SK-N-SH (cell line): Measurements from ENCODE around the gene ERN1.

Experiments used
- CTCF ChIP-seq: fragments of 200-600 bp; sonication (generic); IDR thresholded peaks from 2 replicates; pipeline ENCODE4 v1.6.1; 2017; ENCODE audit warnings: antibody characterized with exemption, mild to moderate bottlenecking, moderate library complexity
- EP300 ChIP-seq, 2 experiments: IDR thresholded peaks; 2 replicates each; pipeline versions ENCODE4 v1.4.0 to v1.6.1; 2012; ENCODE audit warnings: borderline replicate concordance in 1 of 2, low read depth in 1 of 2, low read length in 1 of 2
- EZH2phosphoT487 ChIP-seq: fragments of 200-600 bp; sonication (generic); IDR thresholded peaks from 2 replicates; pipeline ENCODE4 v1.6.1; 2017; ENCODE audit warnings: low read depth, mixed run types, mild to moderate bottlenecking, antibody characterized with exemption, moderate library complexity, borderline replicate concordance
- FOSL2 ChIP-seq: IDR thresholded peaks from 2 replicates; pipeline ENCODE4 v1.4.0; 2012; ENCODE audit warnings: low read depth, mild to moderate bottlenecking, moderate library complexity, borderline replicate concordance
- FOXJ3 ChIP-seq: sonication (generic); formaldehyde crosslinking; IDR thresholded peaks from 2 replicates; pipeline ENCODE4 v1.5.1; 2020; ENCODE audit warnings: mild to moderate bottlenecking, missing genetic modification reagents
- IRF3 ChIP-seq: fragments of 150-350 bp; IDR thresholded peaks from 2 replicates; pipeline ENCODE4 v1.6.1; 2016; ENCODE audit warnings: mild to moderate bottlenecking, low read depth, low read length
- JUND ChIP-seq: IDR thresholded peaks from 2 replicates; pipeline ENCODE4 v1.4.0; 2012
- POLR2AphosphoS5 ChIP-seq: IDR thresholded peaks from 2 replicates; pipeline ENCODE4 v1.6.1; 2012; ENCODE audit warnings: low read depth, low read length
- REST ChIP-seq: IDR thresholded peaks from 2 replicates; pipeline ENCODE4 v1.6.1; 2012; ENCODE audit warnings: mild to moderate bottlenecking, low read depth, low read length, moderate library complexity
- RFX5 ChIP-seq: IDR thresholded peaks from 2 replicates; pipeline ENCODE4 v1.6.1; 2012; ENCODE audit warnings: mild to moderate bottlenecking, improper control_type of control experiment, low read length
- YY1 ChIP-seq: IDR thresholded peaks from 2 replicates; pipeline ENCODE4 v1.4.0; 2012; ENCODE audit warnings: low read depth, mild to moderate bottlenecking
- TF ChIP-seq, protein P1 (sequence below): IDR thresholded peaks from 2 replicates; pipeline ENCODE4; 2012
- TF ChIP-seq, protein P2 (sequence below): IDR thresholded peaks from 2 replicates; pipeline ENCODE4 v1.4.0; 2012; ENCODE audit warnings: low read depth

GRCh38 chr17:64131606-64132270 is 1.8 kb upstream of the ERN1 start:
- TF ChIP-seq RFX5 = no peak
- TF ChIP-seq CTCF = no peak
- no peak for TF ChIP-seq JUND
- no peak for TF ChIP-seq POLR2AphosphoS5
- TF ChIP-seq EP300 (IDR thresholded peaks at IDR 0.05; ENCODE audit: borderline replicate concordance in 1 of 2, low read depth in 1 of 2, low read length in 1 of 2) = no peak
- TF ChIP-seq, protein P1, sequence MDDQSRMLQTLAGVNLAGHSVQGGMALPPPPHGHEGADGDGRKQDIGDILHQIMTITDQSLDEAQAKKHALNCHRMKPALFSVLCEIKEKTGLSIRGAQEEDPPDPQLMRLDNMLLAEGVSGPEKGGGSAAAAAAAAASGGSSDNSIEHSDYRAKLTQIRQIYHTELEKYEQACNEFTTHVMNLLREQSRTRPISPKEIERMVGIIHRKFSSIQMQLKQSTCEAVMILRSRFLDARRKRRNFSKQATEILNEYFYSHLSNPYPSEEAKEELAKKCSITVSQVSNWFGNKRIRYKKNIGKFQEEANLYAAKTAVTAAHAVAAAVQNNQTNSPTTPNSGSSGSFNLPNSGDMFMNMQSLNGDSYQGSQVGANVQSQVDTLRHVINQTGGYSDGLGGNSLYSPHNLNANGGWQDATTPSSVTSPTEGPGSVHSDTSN = no peak
- TF ChIP-seq YY1 = no peak
- TF ChIP-seq EZH2phosphoT487 = no peak
- no peak for TF ChIP-seq REST
- no peak for TF ChIP-seq IRF3
- TF ChIP-seq, protein P2, sequence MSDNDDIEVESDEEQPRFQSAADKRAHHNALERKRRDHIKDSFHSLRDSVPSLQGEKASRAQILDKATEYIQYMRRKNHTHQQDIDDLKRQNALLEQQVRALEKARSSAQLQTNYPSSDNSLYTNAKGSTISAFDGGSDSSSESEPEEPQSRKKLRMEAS = no peak
- TF ChIP-seq FOSL2 = no peak
- no peak for TF ChIP-seq FOXJ3 (CRISPR knock-in tag)
